HL-60 (cell line): ENCODE results near the gene RILPL2.

Experiments
- DNase-seq, 2 experiments: peaks; one replicate each; pipeline ENCODE4 v3.0.0-alpha.2; 2010 to 2020; ENCODE audit warnings: low read depth in 1 of 2, low spot score in 1 of 2
- H3K27ac ChIP-seq: fragments of 250-450 bp; sonication (Bioruptor Pico); replicated peaks from 2 replicates; pipeline ENCODE4 v1.5.1; 2020; ENCODE audit warnings: mild to moderate bottlenecking, moderate library complexity
- H3K27me3 ChIP-seq: fragments of 250-450 bp; sonication (Bioruptor Pico); 2 replicates; pipeline ENCODE4 v1.5.1; 2021; ENCODE audit warnings: mild to moderate bottlenecking, moderate library complexity; ENCODE audit not compliant: insufficient read depth, poor library complexity, severe bottlenecking
- H3K4me3 ChIP-seq: replicated peaks from 2 replicates; pipeline ENCODE4 v1.5.1; 2011; ENCODE audit warnings: mild to moderate bottlenecking, control low read depth, low read length; ENCODE audit not compliant: insufficient read depth
- CTCF ChIP-seq: IDR thresholded peaks from one replicate; pipeline ENCODE4 v1.5.1; 2011; ENCODE audit warnings: low read length, control low read depth, inconsistent platforms; ENCODE audit not compliant: insufficient read depth
- GABPA ChIP-seq: IDR thresholded peaks from 2 replicates; pipeline ENCODE4 v1.6.1; 2012; ENCODE audit warnings: low read depth
- POLR2AphosphoS5 ChIP-seq: IDR thresholded peaks from 2 replicates; pipeline ENCODE4 v1.6.1; 2012; ENCODE audit warnings: low read depth
- REST ChIP-seq: IDR thresholded peaks from 2 replicates; pipeline ENCODE4 v1.6.1; 2012; ENCODE audit warnings: low read depth; ENCODE audit not compliant: insufficient replicate concordance
- SPI1 ChIP-seq: IDR thresholded peaks from 2 replicates; pipeline ENCODE4 v1.6.1; 2012; ENCODE audit warnings: low read depth, mild to moderate bottlenecking, borderline replicate concordance

Gene RILPL2

GRCh38 chr12:123396543-123396942 is 39.9 kb downstream of the RILPL2 start:
- H3K27me3 ChIP-seq: no peaks in the 10 kb centered on the region
- DNase-seq: no peak
- H3K4me3 ChIP-seq: no peak overlapping the region
- no peak overlapping the region for H3K27ac ChIP-seq
- no peak for TF ChIP-seq REST
- TF ChIP-seq GABPA: no peak
- TF ChIP-seq POLR2AphosphoS5: no peak
- TF ChIP-seq CTCF: no peak
- no peak for TF ChIP-seq SPI1

GRCh38 chr12:123395236-123395635 is 41.2 kb downstream of the RILPL2 start:
- no peaks in the 10 kb centered on the region for H3K27me3 ChIP-seq
- no peak overlapping the region for H3K27ac ChIP-seq
- DNase-seq: no peak
- TF ChIP-seq SPI1 (no peak), REST (no peak)
- no peak overlapping the region for H3K4me3 ChIP-seq

GRCh38 chr12:123393747-123394146 is 42.7 kb downstream of the RILPL2 start:
- TF ChIP-seq CTCF (no peak), GABPA (no peak), REST (no peak), SPI1 (no peak), POLR2AphosphoS5 (no peak)
- no peak overlapping the region for H3K27ac ChIP-seq
- H3K4me3 ChIP-seq: no peak overlapping the region
- no peak for DNase-seq
- H3K27me3 ChIP-seq: no peaks in the 10 kb centered on the region
